Measurements from ENCODE around the gene BICD1. TPM values are rescaled to one million over a fixed set of nuclear protein-coding genes. Genes with fewer than 3 reads are reported as not detected.

BICD1 gene
- total and polyA plus RNA-seq, 8 donors: 13.6 to 21.2 (median 19.6) TPM

DNA sequence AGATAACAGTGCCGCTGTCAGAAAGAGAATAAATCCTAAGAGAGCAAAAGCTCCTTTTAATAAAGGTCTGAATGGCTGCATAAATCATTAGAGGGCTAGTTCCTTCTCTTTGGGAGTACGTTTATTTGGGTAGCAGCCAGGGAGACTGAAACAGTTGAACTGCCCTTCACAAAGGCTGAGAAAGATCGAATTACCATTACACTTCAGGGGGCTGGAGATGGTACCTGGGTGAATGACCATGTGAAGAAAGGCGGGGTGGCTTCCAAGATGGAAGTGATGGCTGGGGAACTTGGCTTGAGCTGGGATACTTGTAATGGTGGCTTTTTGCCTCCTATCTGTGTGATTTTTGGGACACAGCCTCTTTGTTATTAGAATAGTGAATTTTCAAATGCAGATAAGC, 291.0 kb downstream of the BICD1 start:
- no peaks in the 10 kb centered on the region for H3K9me3 ChIP-seq
- DNase-seq (no peak), ATAC-seq (no peak)
- H3K4me1 ChIP-seq: peaks cover 5 to 29% of the 10 kb centered on the region in 2 donors
- TF ChIP-seq, protein P1, sequence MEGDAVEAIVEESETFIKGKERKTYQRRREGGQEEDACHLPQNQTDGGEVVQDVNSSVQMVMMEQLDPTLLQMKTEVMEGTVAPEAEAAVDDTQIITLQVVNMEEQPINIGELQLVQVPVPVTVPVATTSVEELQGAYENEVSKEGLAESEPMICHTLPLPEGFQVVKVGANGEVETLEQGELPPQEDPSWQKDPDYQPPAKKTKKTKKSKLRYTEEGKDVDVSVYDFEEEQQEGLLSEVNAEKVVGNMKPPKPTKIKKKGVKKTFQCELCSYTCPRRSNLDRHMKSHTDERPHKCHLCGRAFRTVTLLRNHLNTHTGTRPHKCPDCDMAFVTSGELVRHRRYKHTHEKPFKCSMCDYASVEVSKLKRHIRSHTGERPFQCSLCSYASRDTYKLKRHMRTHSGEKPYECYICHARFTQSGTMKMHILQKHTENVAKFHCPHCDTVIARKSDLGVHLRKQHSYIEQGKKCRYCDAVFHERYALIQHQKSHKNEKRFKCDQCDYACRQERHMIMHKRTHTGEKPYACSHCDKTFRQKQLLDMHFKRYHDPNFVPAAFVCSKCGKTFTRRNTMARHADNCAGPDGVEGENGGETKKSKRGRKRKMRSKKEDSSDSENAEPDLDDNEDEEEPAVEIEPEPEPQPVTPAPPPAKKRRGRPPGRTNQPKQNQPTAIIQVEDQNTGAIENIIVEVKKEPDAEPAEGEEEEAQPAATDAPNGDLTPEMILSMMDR (IDR thresholded peaks at IDR 0.05): no peak
- H3K4me3 ChIP-seq: no peak overlapping the region
- intact Hi-C loops (cut with DNase I): no loop called here
- no peaks in the 10 kb centered on the region for H3K36me3 ChIP-seq
- no peak overlapping the region for H3K27ac ChIP-seq
- peaks cover 6 to 51% of the 10 kb centered on the region in 2 donors for H3K27me3 ChIP-seq

DNA sequence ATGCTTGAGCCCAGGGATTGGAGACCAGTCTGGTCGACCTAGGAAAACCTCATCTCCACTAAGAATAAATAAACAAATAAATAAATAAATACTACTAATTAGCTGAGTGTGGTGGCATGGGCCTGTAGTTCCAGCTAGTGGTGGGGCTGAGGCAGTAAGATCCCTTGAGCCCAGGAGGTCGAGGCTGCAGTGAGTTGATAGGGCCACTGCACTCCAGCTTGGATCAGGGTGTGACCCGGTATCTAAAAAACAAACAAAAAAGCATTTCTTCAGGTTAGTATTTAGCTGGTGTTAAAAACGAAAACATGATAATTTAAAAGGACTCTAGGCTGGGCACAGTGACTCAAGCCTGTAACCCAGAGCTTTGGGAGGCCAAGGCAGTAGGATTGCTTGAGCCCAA, 291.5 kb downstream of the BICD1 start:
- Histone ChIP-seq H3K4me1 (peaks cover 5 to 34% of the 10 kb centered on the region in 2 donors), H3K9me3 (no peaks in the 10 kb centered on the region), H3K27me3 (peaks cover 6 to 51% of the 10 kb centered on the region in 2 donors), H3K4me3 (no peak overlapping the region), H3K27ac (no peak overlapping the region), H3K36me3 (no peaks in the 10 kb centered on the region)
- DNase-seq (no peak), ATAC-seq (no peak)
- TF ChIP-seq, protein P1 (IDR thresholded peaks at IDR 0.05): no peak
- intact Hi-C loops (cut with DNase I): no loop called here

DNA sequence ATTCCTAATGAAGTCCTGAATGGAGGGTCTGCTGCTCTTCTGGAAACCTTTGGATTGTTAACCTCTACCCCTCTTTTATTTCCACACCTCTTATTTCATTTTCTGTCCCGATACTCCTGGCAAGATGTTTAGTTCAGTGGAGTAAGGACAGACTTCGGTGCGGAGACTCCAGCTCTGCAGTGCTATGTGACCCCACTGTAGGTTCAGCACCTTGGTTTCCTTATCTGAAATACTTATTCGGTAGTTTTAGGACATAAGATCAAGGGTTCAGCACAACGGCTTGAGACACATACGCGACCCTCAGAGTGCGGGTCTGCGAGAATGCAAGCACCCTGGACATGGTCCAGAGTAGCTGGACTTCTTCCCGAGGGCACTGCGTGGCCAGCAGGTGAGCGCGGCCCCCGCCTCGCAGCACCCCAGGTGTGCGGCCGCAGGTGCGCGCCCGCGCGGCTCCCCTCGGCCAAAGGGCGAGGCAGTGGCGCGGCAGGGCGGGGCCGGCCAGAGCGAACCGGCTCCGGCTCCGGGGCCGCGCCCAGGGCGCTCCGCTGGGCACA, 292.2 kb downstream of the BICD1 start:
- no peak for ATAC-seq
- Histone ChIP-seq H3K27me3 (peaks cover 6 to 51% of the 10 kb centered on the region in 2 donors), H3K4me3 (peak overlapping the region; percentile 64 to 67), H3K4me1 (peaks cover 5 to 41% of the 10 kb centered on the region in 2 donors), H3K9me3 (no peaks in the 10 kb centered on the region), H3K36me3 (no peaks in the 10 kb centered on the region), H3K27ac (peak overlapping the region; percentile 80 to 85)
- no peak for DNase-seq
- intact Hi-C loops (cut with DNase I): no loop called here
- TF ChIP-seq, protein P1 (IDR thresholded peaks at IDR 0.05): no peak

DNA sequence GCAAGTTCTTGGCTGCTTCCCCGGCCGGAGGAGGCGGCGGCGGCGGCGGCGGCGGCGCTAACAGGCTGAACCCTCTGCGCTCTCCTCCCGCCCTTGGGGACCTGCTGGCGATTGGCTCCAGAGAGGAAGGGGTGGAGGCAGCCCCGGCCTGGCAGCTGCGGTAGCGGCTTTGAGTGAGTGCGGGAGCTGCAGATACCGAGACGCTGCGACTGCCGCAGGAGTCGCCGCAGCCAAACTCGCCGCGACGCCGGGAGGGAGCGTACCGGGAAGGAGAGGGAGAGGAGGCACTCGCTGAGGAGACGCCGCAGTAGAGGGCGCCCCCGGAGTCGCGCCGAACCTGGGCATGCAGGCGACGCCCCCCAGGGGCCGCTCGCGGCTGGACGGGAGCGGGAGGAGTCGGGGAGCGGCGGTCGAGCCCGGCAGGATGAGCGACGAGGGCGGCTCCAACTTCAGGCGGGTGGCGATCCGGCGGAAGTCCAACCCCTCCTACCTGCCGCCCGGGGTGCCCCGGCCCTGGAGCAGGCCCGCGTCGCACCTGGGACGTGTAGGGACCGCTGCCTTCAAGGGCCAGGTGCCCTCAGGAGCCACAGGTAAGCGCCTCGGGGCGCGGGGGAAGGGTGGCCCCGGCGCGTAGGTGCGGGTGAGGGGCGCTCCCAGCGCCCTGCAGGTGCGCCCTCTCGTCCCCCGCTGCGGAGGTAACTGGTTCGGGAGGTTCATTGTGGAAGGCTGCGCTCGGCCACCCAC, 292.9 kb downstream of the BICD1 start, which contains the start of gene FGD4:
TSS of gene FGD4 (plus strand) at position 189 of the 744 bp plus-strand sequence.
- ATAC-seq (peak; percentile 94), DNase-seq (peak; percentile 56 to 95 (median 86))
- Histone ChIP-seq H3K9me3 (no peaks in the 10 kb centered on the region), H3K27me3 (peaks cover 6 to 51% of the 10 kb centered on the region in 2 donors), H3K36me3 (no peaks in the 10 kb centered on the region), H3K4me1 (peaks cover 5 to 45% of the 10 kb centered on the region in 2 donors), H3K4me3 (peak within 1 kb of the TSS; percentile 64 to 67), H3K27ac (peak within 1 kb of the TSS; percentile 80 to 85)
- intact Hi-C loops (cut with DNase I): no loop called here
- TF ChIP-seq, protein P1 (IDR thresholded peaks at IDR 0.05): peak in 1 of 2 donors; percentile 14

DNA sequence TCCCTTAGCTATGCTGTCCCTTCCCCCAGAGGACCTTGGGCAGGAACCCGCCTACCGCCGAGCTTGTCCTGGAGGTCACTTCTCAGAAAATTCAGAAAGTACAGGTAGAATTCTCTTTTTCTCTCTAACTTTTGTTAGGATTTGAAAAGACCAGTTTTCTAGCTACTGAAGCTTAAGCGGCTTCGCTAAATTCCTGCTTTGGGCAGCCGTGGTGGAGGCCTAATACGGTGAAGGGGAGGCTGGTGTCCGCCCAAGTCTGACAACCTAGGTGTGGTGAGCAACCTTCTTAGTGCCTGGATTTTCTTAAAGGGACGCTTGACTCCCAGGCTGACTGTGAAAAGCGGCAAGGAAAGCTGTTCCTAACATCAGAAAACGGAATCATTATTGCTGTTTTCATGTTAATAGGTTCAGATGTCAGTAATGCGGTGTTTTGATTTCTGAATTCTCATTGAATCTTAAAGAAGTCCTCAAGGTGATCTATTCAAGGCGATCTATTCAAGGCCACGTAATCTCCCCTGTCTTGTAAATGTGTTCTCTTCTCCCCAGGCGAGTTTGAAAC, 293.5 kb downstream of the BICD1 start:
- no peak for DNase-seq
- peak; percentile 58 for ATAC-seq

More for the DNA sequence above, 293.5 kb downstream of the BICD1 start:
- Histone ChIP-seq H3K9me3 (no peaks in the 10 kb centered on the region), H3K27me3 (peaks cover 6 to 51% of the 10 kb centered on the region in 2 donors), H3K4me1 (peaks cover 5 to 45% of the 10 kb centered on the region in 2 donors), H3K27ac (peak overlapping the region; percentile 80 to 85), H3K4me3 (peak overlapping the region; percentile 64 to 67), H3K36me3 (no peaks in the 10 kb centered on the region)
- TF ChIP-seq, protein P1 (IDR thresholded peaks at IDR 0.05): no peak
- intact Hi-C loops (cut with DNase I): no loop called here
